Measurements from ENCODE around the gene RPRML. TPM values are rescaled to one million over a fixed set of nuclear protein-coding genes. Genes with fewer than 3 reads are reported as not detected.
"Not testable (repeated sequence)": the region's sequence is repeated elsewhere in the genome, so short reads cannot be mapped to it uniquely, and the experiment has no call there.

The RPRML gene
- total RNA-seq, 1 experiment from 2014 or later: 9.1 TPM

DNA sequence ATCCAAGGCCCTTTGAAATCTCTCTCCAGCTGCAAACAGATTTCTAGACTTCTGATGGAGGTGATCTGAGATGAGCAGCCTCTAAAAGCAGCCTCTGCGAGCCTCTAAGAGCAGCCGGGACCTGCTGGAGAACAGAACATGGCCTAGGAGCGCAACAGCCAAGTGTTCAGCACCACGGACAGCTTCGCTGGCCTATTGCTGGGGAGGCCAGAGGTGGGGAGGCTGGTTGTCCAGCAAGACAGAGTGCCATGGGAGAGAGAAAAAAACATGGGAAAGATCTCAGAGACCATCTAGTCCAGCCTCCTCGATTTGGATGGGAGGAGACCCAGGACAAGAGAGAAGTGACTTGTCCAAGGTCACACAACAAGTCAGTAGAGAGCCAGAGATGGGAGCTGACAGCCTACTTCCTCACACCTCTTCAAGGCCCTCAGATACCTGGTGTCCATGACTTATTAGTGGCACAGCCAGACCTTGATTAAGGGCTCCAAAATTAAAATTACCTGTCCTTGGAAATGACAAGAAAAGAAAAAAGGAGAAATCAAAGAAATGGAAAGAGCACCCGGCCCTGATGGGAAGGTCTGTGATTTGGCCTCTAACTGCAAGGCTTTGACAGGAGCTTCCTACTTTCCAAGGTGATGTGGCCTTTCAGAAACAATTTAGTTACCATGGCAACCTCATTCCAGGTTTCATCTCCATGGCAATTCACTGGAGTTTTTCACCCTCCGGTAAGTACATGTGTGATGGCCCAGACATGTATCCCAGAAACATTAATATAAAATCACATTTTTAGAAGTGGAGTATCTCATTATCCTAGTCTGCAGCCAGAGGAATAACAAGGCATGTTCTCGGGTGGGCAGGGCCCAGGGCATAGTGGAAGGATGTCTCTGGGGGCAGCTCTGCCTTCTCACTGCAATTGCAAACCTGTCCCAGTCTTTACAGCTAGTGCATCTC lies 14.5 kb downstream of the RPRML start:
- peak; percentile 57 to 75 for DNase-seq
- no peaks in the 10 kb centered on the region for H3K27me3 ChIP-seq
- no peak overlapping the region for H3K27ac ChIP-seq
- H3K4me3 ChIP-seq: no peak overlapping the region
- no peaks in the 10 kb centered on the region for H3K9me3 ChIP-seq (replicated peaks)
- no peaks in the 10 kb centered on the region for H3K36me3 ChIP-seq
- no peaks in the 10 kb centered on the region for H3K4me1 ChIP-seq

DNA sequence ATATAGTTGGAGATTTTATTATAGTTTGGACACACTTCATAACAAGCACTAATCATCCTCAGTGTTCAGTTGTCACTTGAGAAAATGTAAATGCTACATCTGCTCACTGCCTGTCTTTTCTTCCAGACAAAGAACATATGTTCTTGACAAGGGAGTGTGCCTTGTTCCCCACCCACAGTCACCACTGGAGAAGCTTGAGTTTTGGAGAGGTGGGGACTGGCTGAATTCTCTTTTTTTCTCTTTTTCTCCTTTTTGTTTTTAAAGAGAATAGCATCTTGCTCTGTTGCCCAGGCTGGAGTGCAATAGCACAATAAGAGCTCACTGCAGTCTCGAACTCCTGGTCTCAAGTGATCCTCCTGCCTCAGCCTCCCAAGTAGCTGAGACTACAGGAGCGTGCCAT lies 15.5 kb downstream of the RPRML start:
- no peaks in the 10 kb centered on the region for H3K4me1 ChIP-seq
- no peak overlapping the region for H3K4me3 ChIP-seq
- no peaks in the 10 kb centered on the region for H3K36me3 ChIP-seq
- H3K27me3 ChIP-seq: no peaks in the 10 kb centered on the region
- H3K27ac ChIP-seq: no peak overlapping the region
- no peaks in the 10 kb centered on the region for H3K9me3 ChIP-seq (replicated peaks)
- DNase-seq: no peak

- no peaks in the 10 kb centered on the region for H3K36me3 ChIP-seq
- no peak for DNase-seq
- no peaks in the 10 kb centered on the region for H3K4me1 ChIP-seq
- no peaks in the 10 kb centered on the region for H3K9me3 ChIP-seq (replicated peaks)
- no peaks in the 10 kb centered on the region for H3K27me3 ChIP-seq
- H3K4me3 ChIP-seq: no peak overlapping the region
- no peak overlapping the region for H3K27ac ChIP-seq
Observed at GRCh38 chr17:46962374-46962790, 16.7 kb downstream of the RPRML start.

DNA sequence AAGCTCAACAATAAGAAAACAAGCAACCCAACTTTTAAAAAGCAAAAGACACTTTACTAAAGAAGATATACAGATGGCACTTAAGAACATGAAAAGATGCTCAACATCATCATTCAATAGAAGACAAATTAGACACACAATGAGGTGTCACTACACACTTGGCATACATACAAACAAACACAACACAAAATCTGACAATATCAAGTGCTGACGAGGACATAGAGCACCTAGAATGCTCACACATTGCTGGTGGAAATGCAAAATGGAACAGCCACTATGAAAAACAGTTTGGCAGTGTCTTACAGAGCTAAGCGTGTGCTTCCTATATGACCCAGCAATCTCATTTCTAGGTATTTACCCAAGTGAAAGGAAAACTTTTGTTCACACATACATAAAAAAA lies 18.9 kb downstream of the RPRML start:
- Histone ChIP-seq H3K9me3 (replicated peaks) (no peaks in the 10 kb centered on the region), H3K4me3 (no peak overlapping the region), H3K4me1 (no peaks in the 10 kb centered on the region), H3K27ac (no peak overlapping the region), H3K36me3 (no peaks in the 10 kb centered on the region), H3K27me3 (no peaks in the 10 kb centered on the region)
- DNase-seq: no peak

DNA sequence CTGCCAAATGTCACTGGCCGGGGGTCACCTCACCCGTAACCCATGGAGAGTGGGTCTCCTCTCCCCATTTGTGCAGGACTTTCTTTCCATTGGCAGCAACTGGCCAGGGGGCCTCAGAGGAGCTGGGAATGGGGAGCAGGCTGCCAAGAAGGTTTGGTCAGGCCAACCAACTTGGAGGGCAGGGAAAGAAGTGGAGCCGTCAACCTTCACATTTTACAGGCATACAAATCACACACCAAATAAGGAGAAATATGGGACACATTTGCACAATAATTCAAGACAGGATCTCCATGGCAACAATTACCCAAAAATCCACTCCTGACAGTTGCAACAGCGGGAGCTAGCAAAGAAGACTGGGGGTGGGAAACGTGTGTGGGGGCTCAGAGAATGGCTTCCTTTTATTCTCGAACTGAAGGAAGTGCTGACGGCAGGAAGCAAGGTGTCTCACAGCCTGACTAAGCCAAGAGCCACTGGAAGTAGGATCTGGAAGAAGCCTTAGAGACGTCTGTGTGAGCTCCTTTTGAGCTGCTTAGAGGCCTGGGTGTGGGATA lies 20.9 kb downstream of the RPRML start:
- no peaks in the 10 kb centered on the region for H3K27me3 ChIP-seq
- no peak for DNase-seq
- H3K36me3 ChIP-seq: no peaks in the 10 kb centered on the region
- no peak overlapping the region for H3K27ac ChIP-seq
- H3K4me3 ChIP-seq: no peak overlapping the region
- H3K9me3 ChIP-seq (replicated peaks): no peaks in the 10 kb centered on the region
- H3K4me1 ChIP-seq: no peaks in the 10 kb centered on the region

GRCh38 chr17:46953191-46953590 lies 25.9 kb downstream of the RPRML start:
- DNase-seq: not testable (repeated sequence)
- H3K4me1 ChIP-seq: peaks cover 34% of the 10 kb centered on the region

GRCh38 chr17:46952115-46952514 lies 26.9 kb downstream of the RPRML start:
- Histone ChIP-seq H3K4me1 (peaks cover 34% of the 10 kb centered on the region), H3K4me3 (no peak overlapping the region), H3K27me3 (no peaks in the 10 kb centered on the region), H3K27ac (no peak overlapping the region), H3K9me3 (replicated peaks) (no peaks in the 10 kb centered on the region), H3K36me3 (no peaks in the 10 kb centered on the region)
- DNase-seq: no peak

More at GRCh38 chr17:46953191-46953590, 25.9 kb downstream of the RPRML start:
- H3K27me3 ChIP-seq; H3K4me3 ChIP-seq; H3K27ac ChIP-seq; H3K9me3 ChIP-seq (replicated peaks); H3K36me3 ChIP-seq: not testable (repeated sequence)

DNA sequence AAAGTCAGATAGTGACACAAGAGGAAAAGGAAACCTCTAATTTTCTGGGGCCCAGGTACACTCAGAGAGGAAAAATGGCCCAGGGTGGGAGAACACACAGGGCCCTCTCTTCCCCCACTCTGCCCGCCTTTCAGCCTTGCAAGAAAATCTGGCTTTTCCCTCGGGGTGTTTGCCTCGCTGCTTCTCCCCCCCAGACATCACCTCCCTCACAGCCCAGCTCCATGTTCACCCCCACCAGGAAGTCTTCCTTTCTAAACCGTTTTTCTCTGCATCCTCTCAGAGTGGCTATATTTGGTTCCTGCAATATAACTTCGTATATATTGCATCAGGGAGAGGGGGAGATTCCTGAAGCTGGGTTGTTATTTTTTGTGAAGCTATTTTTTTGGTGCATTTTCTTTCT lies 27.3 kb downstream of the RPRML start:
- Histone ChIP-seq H3K4me3 (no peak overlapping the region), H3K27ac (peak overlapping the region; percentile 40), H3K9me3 (replicated peaks) (no peaks in the 10 kb centered on the region), H3K36me3 (no peaks in the 10 kb centered on the region), H3K4me1 (peaks cover 34% of the 10 kb centered on the region), H3K27me3 (no peaks in the 10 kb centered on the region)
- DNase-seq: no peak

DNA sequence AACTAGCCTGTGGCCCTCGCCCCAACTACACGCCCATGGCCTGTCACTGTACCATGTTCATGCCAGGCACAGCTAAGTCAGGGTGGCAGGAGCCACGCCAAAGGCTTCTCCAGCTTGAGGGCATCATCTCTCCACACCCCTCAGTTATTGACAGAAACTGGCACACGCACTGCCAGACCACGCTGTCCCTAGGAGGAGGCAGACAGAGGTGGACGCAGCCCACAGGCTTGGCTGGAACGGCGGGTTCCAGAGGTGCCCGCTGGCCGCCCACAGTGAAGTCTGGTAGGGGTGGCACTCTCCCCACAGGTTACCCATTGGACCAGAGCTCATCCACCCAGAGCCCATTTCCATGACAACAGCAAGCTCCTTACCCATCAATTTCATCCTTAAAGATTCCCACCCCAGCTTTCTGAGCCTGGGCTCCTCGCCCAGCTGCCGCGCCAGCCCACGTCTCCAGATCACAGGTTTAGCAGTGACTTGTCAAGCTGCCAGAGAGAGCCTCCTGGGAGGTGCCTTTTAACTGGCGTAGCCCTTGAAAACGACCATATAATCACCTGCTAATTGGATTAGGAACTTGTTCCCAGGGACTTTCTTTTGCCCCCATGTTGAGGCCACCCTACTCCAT lies 27.9 kb downstream of the RPRML start:
- H3K4me1 ChIP-seq: peaks cover 34% of the 10 kb centered on the region
- peak; percentile 84 to 90 for DNase-seq
- no peaks in the 10 kb centered on the region for H3K9me3 ChIP-seq (replicated peaks)
- H3K27me3 ChIP-seq: no peaks in the 10 kb centered on the region
- no peaks in the 10 kb centered on the region for H3K36me3 ChIP-seq
- H3K27ac ChIP-seq: peak overlapping the region; percentile 40
- no peak overlapping the region for H3K4me3 ChIP-seq

- no peaks in the 10 kb centered on the region for H3K27me3 ChIP-seq
- no peak overlapping the region for H3K4me3 ChIP-seq
- H3K36me3 ChIP-seq: no peaks in the 10 kb centered on the region
- H3K9me3 ChIP-seq (replicated peaks): no peaks in the 10 kb centered on the region
- H3K4me1 ChIP-seq: peaks cover 40% of the 10 kb centered on the region
- no peak for DNase-seq
- peak overlapping the region; percentile 10; the same call in 1 of the 2 replicates for H3K27ac ChIP-seq
Observed at GRCh38 chr17:46950342-46950996, 28.6 kb downstream of the RPRML start.

- peak overlapping the region; percentile 10; the same call in 1 of the 2 replicates for H3K27ac ChIP-seq
- peak; percentile 68 to 73 for DNase-seq
Observed at GRCh38 chr17:46949291-46950174, 29.5 kb downstream of the RPRML start.

DNA sequence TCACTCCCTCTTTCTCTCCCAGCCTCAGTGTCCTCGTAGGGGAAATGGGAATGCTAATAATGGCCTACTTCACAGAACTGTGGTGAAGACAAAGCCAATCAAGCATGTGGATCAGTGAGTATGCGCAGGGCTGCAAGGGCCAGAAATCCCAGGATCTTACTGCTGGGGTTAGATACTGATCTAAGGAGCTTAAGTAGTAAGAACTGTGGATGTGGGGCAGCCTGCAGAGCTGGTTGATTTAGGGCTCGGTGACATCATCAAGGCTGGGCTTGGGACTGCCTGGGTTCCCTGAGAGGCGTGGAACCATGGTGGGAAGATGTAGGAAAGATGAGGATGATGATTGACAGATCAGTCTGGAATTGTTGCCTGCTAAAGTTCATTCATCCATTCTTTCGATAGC lies 30.5 kb downstream of the RPRML start:
- no peaks in the 10 kb centered on the region for H3K36me3 ChIP-seq
- H3K27ac ChIP-seq: no peak overlapping the region
- H3K4me1 ChIP-seq: peaks cover 58% of the 10 kb centered on the region
- H3K9me3 ChIP-seq (replicated peaks): no peaks in the 10 kb centered on the region
- DNase-seq: no peak
- H3K27me3 ChIP-seq: no peaks in the 10 kb centered on the region
- no peak overlapping the region for H3K4me3 ChIP-seq

More at GRCh38 chr17:46949291-46950174, 29.5 kb downstream of the RPRML start:
- Histone ChIP-seq H3K4me3 (no peak overlapping the region), H3K9me3 (replicated peaks) (no peaks in the 10 kb centered on the region), H3K4me1 (peaks cover 49% of the 10 kb centered on the region), H3K27me3 (no peaks in the 10 kb centered on the region), H3K36me3 (no peaks in the 10 kb centered on the region)

- no peak overlapping the region for H3K4me3 ChIP-seq
- H3K4me1 ChIP-seq: peaks cover 68% of the 10 kb centered on the region
- no peaks in the 10 kb centered on the region for H3K9me3 ChIP-seq (replicated peaks)
- H3K27ac ChIP-seq: no peak overlapping the region
- DNase-seq: no peak
- no peaks in the 10 kb centered on the region for H3K27me3 ChIP-seq
- no peaks in the 10 kb centered on the region for H3K36me3 ChIP-seq
Observed at GRCh38 chr17:46947216-46947615, 31.8 kb downstream of the RPRML start.

DNA sequence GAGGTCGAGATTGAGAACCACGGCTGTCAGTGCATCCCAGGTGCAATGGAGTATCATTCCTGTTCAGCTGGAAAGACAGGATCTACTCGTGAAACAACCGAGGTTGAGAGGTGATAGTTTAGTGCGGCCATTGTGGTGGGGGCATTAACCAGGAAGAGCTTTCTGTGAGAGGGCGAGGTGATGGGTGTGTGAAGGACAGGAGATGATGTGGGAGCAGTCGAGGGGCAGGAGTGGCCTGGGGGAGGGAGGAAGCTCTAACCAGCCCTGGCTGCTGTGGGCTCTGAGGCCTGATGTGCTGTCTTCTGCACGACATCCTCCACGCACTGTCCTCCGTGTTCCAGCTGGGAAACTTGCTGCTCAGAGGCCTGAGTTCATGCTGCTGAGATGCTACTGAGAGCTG lies 34.1 kb downstream of the RPRML start:
- H3K4me3 ChIP-seq: peak overlapping the region; percentile 36; the same call in 1 of the 2 replicates
- DNase-seq: peak; percentile 50 to 61
- H3K36me3 ChIP-seq: peaks cover 7% of the 10 kb centered on the region
- H3K27me3 ChIP-seq: no peaks in the 10 kb centered on the region
- H3K27ac ChIP-seq: peak overlapping the region; percentile 85
- H3K4me1 ChIP-seq: peaks cover 45% of the 10 kb centered on the region
- H3K9me3 ChIP-seq (replicated peaks): no peaks in the 10 kb centered on the region

All from SJCRH30 (cell line).